NCI-H1105 (cell line): ENCODE results near the gene MGAT2.
"Not testable (repeated sequence)": the region's sequence is repeated elsewhere in the genome, so short reads cannot be mapped to it uniquely, and the experiment has no call there.

Source experiments
- DNase-seq: peaks from one replicate; lab custom pipeline; 2025; lab: John Stamatoyannopoulos, UW

MGAT2 gene

DNA sequence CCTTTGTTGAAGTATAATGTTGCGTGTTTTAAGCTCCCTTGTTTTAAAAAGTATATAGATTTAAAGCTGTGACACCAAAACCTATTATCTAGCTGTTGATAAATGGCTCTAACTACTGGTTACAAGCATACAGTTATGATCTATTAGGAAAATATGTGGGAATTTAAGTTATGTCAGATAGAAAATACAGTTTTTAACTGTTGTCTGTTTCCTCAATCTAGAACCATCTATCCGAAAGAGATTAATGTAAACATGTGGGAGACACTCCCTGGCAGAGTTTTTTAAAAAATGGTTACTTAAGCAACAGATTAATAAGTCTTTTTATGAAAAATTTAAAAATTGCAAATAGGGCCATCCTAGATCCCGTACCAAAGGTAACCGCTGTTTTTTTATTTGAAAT is 8.3 kb upstream of the MGAT2 start:
- no peak for DNase-seq

DNA sequence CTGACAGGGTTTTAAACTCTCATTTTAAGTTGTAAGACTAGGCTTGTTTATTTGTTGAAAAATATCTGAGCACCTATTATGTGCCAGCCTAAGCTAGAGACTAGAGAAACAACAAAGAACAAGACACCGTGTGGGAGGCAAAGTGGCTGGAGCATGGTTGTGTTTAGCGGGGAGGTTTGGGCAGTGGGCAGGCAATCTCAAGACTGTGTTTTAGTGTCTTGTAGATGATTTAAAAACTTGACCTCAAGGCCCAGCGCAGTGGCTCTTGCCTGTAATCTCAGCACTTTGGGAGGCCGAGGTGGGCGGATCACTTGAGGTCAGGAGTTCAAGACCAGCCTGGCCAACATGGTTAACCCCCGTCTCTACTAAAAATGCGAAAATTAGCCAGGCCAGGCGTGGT is 7.9 kb upstream of the MGAT2 start:
- no peak for DNase-seq

DNA sequence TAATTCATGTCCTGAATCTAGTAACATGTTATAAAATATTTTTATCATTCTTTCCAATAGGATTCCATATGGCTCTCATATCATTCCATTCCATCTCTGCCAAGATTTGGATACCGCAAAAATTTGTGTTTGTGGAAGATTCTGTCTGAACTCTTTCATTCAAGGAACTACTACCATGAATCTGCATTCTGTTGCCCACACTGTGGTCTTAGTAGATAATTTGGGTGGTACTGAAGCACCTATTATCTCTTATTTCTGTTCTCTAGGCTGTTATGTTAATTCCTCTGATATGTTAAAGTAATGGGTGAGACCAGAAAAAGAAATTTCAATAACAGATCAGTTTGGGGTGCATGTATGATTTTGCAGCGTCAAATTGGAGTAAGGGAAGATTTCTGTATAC is 6.4 kb upstream of the MGAT2 start:
- DNase-seq, result no peak

DNA sequence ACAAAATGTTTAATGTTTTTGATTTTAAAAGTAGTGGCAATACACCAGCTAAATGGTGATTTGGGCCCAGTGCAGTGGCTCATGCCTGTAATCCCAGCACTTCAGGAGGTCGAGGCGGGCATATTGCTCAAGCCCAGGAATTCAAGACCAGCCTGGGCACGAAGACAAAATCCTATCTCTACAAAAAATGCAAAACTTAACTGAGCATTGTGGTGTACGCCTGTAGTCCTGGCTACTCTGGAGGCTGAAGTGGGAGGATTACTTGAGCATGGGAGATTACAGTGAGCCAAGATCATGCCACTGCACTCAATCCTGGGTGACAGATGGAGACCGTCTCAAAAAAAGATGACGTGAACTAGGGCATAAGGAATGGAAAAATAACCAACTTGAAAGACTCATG is 4.8 kb upstream of the MGAT2 start:
- no peak for DNase-seq

DNA sequence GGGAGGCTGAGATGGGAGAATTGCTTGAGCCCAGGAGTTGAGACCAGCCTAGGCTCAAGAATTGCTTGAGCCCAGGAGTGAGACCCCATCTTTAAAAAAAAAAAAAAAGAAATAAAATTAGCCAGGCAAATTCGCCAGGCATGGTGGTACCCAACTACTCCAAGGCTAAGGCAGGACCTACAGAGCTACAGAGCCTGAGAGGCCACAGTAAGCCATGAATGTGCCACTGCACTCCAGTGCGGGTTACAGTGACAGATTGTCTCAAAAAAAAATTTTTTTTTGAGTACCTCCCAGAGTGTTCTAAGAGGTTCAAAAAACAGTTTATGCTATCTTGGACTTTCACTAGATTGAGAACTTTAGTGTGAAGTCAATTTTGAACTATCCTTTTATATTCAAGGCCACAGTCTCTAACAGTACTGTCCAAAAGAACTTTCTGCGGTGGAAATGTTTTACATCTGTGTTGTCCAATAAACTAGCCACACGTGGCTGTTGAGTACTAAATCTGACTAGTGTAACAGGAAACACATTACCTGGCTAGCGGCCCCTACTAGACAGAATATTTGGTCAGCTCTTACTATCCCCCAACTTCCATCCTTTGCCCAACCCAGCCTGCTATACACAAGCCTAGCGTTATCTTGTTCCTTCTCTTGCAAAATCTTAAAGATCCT is 2.6 kb upstream of the MGAT2 start:
- DNase-seq, result no peak

DNA sequence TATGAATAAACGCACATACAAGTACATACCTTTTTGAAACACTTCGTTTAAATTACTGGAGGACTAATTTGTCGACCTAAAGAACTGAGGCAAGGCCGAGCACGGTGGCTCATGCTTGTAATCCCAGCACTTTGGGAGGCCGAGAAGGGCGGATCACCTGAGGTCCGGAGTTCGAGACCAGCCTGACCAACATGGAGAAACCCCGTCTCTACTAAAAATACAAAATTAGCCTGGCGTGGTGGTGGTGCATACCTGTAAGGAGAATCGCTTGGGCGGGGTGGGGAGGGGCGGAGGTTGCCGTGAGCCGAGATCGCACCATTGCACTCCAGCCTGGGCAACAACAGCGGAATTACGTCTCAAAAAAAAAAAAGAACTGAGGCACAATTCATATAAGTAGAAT is 1.3 kb upstream of the MGAT2 start:
- DNase-seq, result not testable (repeated sequence)

DNA sequence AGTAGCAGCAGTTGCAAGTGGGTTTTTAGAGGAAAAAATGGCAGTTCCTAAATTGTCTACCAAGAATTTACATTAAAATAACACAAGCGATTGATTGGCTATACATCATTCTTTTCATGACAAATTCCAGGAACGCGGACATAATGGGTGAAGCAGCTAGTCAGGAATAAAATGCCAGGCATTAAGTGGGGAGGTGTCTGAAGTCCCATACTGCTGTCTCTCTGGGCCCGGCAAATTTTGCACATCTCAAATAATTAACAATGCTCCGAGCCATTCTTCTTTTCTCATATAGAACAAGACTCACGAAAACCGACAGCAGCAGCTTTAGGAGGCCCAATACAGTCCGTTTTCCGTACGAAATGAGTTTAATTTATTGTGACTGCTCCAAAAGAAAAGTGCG is 869 bp upstream of the MGAT2 start:
- DNase-seq, result no peak

DNA sequence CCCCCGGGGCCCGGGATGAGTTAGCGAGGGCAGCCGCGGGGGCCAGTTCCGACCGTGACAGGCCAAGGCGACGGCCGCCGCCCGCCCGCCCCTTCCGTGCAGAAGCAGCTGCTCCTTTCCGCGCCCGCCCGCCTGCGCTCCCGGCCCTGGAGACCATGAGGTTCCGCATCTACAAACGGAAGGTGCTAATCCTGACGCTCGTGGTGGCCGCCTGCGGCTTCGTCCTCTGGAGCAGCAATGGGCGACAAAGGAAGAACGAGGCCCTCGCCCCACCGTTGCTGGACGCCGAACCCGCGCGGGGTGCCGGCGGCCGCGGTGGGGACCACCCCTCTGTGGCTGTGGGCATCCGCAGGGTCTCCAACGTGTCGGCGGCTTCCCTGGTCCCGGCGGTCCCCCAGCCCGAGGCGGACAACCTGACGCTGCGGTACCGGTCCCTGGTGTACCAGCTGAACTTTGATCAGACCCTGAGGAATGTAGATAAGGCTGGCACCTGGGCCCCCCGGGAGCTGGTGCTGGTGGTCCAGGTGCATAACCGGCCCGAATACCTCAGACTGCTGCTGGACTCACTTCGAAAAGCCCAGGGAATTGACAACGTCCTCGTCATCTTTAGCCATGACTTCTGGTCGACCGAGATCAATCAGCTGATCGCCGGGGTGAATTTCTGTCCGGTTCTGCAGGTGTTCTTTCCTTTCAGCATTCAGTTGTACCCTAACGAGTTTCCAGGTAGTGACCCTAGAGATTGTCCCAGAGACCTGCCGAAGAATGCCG is 699 bp downstream of the MGAT2 start:
- peak; percentile 65 for DNase-seq

DNA sequence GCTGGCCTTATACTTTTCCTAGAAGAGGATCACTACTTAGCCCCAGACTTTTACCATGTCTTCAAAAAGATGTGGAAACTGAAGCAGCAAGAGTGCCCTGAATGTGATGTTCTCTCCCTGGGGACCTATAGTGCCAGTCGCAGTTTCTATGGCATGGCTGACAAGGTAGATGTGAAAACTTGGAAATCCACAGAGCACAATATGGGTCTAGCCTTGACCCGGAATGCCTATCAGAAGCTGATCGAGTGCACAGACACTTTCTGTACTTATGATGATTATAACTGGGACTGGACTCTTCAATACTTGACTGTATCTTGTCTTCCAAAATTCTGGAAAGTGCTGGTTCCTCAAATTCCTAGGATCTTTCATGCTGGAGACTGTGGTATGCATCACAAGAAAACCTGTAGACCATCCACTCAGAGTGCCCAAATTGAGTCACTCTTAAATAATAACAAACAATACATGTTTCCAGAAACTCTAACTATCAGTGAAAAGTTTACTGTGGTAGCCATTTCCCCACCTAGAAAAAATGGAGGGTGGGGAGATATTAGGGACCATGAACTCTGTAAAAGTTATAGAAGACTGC is 1.5 kb downstream of the MGAT2 start:
- no peak for DNase-seq

DNA sequence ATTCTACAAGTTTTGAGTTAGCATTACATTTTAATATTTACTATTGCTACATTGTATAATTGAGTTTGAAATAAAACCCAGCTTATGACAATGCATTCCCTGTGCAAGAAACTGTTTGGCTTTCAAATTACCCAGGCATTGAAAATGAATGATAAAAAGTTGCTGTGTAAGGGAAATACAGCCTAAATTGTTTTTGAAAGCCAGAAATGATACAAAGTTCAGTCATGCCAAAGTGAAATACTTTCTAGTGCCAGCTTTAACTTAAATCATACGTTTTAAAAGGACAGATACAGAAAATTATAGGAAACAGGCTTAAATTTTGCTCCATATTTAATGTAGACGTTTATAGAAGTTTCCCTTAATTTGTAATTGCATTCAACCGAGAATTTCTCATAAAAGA is 2.8 kb downstream of the MGAT2 start:
- DNase-seq, result no peak

DNA sequence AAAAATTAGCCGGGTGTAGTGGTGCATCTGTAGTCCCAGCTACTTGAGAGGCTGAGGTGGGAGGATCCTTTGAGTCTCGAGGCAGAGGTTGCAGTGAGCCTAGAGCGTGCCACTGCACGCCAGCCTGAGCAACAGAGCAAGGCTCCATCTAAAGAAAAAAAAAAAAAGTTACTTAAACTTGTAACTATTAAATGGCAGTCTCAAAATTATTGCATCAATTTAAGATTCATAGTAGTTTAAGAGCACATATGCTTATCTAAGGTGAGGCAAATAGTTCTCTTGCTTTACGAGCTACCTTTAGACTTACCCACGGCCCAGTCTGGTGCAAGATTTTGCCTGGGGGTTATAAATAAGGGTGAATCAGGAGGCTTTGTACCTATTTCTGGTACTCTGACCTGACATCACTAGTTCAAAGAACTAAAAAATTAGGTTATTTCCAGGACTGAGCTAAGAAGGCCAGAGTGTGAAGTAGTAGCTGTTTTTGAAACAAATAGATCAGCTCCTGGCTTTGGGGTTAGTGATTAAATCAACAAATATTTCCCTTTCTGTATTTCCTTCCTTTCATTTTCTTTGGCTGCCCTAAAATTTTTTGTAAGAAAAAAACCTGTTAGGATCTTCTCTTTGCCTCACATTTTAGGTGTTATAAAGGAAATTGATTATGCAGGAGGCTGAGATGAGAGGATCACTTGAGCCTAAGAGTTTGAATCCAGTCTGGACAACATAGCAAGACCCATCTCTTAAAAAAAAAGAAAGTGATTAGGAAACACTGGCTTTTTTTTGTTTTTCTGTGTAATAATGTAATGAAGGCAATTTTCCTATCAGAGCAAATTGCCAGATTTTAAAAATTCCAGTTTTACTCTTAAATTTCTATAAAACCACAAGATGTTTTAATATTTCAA is 3.6 kb downstream of the MGAT2 start:
- no peak for DNase-seq

DNA sequence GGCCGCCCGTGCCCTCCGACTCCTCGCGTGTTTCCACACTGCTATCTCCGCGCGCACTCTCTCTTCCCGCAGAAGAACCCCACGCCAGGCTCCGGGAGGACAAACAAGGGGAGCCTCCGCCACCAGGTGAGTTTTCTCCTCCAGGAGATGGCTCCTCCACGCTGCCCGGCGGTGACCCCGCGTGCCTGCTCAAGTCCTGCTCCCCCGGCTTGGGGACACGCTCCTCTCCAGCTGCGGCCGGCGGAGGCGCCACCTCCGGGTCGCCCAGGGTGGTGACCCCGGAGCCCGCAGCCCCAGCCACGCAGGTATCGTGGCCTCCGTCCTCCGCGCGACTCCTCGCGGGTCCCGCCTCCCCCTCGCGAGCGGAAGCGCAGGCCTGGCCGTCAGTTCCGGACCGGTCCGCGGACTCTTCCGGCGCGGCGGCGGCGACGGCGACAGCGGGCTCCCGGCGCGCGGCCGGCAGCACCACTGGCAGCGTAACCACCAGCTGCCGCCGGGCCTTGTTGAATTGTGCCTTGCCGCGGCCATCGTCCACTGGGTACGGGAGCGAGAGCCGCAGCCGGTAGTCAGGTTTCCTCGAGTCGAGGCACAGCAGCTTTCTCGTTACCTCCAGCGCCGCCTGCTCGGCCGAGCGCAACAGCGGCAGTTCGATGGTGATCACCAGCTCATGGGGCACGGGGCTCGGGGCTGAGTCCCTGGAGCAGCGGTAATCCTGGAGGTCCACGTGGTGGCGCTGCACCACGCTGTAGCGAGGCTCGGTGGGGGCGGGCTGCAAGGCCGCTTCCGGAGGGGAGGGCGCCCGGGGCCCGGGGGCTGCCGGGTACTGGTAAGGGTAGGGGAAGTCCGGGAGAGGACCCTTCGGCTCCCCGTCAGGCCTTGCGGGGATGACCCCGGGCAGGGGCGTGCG is 13.3 kb downstream of the MGAT2 start:
- DNase-seq, result peak; percentile 94

DNA sequence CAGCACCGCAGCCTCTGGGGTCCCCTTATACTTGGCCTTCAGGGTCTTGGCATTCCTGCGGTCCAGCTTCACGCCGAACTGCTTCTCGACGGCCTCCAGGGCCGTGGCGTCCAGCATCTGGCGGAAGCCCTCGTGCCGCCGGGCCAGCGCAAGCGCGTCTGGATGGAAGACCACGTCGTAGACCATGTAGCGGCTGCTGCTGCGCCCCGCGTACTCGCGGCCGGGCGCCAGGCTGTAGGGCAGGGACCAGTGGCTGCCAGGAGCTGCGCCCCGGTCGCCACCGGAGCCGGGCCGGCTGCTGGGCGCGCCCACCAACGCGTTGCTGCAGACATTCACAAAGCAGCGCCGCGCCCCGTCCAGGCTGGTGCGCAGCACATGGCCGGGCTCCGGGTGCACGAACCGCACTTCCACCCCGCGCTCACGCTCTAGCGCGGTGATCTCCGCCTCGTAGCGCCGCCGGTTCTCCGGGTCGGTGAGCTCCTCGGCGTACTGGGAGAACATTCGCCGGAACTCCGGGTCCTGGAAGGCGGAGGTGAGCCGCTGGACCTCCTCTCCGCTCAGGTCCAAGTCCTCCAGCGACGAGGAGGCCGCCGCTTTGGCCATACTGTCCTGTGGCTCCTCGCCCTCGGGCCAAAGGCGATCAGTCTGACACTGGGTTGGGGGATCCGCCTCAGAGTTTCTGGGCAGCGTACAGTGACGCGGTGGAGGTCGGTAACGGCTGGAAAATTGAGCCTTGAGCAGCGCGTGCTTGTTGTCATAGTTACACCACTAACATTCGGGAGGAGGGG is 14.1 kb downstream of the MGAT2 start, which contains the start of gene DNAAF2:
TSS of gene DNAAF2 (minus strand) at position 698 of the 788 bp plus-strand sequence. CDS start at position 603, 95 bp downstream.
- peak; percentile 45 for DNase-seq

DNA sequence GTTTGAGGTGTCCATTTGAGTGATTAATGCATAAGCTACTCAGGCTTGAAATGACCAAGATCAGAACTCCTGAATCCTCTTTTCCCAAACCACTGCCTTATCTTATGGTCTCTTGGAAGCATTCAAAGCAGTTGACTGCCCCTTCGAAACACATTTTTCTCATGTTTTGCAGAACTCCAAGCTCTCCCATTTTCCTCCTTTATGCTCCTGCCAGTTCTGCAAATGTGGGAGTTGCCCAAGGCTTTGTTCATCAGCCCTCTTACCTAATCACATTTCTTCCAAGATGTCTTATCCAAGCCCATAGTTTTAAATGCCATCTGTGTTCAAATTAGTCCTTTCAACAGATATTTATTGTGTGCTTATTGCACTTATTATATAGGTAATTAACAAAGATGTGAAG is 16.3 kb downstream of the MGAT2 start:
- no peak for DNase-seq

DNA sequence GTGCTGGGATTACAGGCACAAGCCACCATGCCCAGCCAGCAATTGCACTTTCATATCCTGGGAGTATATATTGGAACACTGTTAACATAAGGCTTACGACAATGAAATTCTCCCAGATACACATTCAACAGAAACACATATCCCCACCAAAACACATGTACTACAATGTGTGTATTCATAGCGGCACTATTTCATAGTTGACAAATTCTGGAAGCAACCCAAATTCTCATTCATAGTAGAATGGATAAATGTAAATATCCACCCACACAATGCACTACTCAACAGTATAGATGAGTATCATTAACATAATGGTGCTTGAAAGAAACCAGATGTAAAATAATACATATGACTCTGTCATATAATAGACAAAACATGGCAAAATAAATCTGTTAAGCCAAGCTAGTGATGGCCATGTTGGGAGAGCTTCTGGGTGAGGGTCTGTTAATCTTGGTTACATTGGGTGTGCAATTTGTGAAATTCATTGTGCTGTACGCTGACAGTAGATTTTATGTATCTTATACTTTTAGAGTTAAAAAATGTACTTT is 17.0 kb downstream of the MGAT2 start:
- DNase-seq, result no peak

DNA sequence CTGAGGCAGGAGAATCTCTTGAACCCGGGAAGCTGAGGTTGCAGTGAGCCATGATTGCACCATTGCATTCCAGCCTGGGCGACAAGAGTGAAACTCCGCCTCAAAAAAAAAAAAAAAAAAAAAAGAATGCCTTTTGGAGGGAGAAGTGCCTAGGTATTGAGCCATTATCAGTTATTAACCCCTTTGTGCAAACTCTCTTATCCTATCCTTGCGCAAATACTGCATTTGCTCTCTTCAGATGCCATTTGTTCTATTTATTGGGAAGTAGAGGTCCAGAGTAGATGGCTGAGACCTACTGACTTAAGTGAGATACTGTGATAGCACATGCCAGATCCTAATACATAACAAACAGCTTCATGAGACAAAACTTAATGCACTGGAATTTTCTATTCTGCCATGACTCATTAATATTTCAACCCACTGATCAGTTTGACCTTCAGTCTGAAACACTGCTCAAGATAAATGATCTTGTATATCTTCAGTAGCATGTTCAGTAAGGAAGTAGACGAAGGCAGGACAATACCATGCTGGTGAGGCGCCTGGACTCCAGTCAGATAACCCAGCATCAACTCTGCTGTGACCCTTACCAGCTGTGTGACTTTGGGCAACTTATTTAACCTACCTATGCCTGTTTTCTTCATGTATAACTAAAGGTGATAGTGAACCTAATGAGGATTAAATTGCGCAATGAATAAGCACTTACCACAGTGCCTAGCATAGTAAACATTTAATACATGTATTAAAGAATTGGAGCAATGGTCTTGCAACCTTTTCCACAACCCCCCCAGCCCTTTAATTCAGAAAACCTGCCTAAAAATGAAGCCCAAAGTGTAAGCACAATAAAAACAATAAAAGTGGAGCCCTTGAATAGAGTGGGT is 20.2 kb downstream of the MGAT2 start:
- no peak for DNase-seq

DNA sequence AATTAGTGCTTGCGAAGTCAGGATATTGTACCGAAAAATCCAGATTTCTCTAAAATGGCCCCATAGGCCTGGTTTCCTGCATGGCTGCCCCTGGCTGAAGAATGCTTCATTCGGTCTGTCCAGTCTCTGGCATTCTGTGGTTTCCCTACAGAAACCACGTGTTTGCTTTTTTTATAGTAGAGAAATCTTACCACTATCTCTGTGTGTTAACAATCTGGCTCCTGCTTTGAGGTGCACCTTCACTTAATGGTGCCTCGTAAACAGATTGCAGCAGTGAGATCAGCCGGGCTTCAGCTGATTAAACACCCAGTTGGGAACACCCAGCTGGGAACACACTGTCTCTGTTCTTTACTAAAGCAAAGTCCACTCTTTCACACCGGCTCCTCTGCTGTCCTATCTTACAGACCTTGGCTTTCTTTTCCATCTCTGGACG is 21.1 kb downstream of the MGAT2 start:
- DNase-seq, result no peak

DNA sequence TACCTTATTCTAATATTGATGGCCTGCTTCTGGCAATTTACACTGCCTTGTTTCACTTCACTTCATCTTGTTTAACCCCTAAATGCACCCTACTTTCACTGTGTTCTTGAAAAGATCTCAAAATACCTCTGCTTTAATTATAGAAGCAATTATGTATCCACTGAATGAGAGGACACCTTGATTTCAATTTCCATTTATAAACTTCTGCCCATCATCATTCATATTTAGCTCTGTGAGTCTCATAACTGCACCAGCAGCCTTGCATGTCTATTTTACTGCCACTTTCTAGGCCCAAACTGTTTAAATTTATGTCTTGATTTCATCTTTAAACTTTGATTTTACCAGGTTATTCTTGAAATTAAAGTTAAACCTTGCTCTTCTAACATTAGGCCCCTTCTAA is 21.6 kb downstream of the MGAT2 start:
- DNase-seq, result no peak

DNA sequence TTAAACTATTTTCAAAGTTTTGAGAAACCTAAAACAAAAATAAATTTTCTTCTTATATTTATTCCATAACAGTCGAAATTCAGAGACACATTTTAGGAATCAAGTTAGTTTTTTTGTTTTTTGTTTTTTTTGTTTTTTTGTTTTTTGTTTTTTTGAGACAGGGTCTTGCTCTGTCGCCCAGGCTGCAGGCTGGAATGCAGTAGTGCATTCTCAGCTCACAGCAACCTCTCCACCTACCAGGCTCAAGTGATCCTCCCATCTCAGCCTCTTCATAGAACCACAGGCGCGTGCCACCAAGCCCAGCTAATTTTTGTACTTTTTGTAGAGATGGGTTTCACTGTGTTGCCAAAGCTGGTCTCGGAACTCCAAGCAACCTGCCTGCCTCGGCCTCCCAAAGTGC is 32.9 kb downstream of the MGAT2 start:
- no peak for DNase-seq
